Suprapubic skin (tissue), 4 donors: Measurements from ENCODE around the gene DNASE1. TPM values are rescaled to one million over a fixed set of nuclear protein-coding genes. Genes with fewer than 3 reads are reported as not detected.

Experiments used
- DNase-seq, 2 donors: peaks; one replicate each; pipeline ENCODE4 v3.0.0-alpha.2; 2019; ENCODE audit warnings: low spot score in 2 of 2
- H3K27ac ChIP-seq: fragments of 200-600 bp; sonication (generic); one replicate; pipeline ENCODE4 v1.5.1; 2019
- H3K27me3 ChIP-seq: fragments of 200-600 bp; sonication (generic); one replicate; pipeline ENCODE4 v1.5.1; 2019
- H3K36me3 ChIP-seq: fragments of 200-600 bp; sonication (generic); one replicate; pipeline ENCODE4 v1.5.1; 2019
- H3K4me1 ChIP-seq: fragments of 200-600 bp; sonication (generic); one replicate; pipeline ENCODE4 v1.5.1; 2019
- H3K4me3 ChIP-seq: fragments of 200-600 bp; sonication (generic); one replicate; pipeline ENCODE4 v1.5.1; 2019; ENCODE audit warnings: mild to moderate bottlenecking
- H3K9me3 ChIP-seq: fragments of 200-600 bp; sonication (generic); one replicate; pipeline ENCODE4 v1.5.1; 2019
- CTCF ChIP-seq, 2 donors: fragments of 200-600 bp in 1 of 2; fragments of 450-650 bp in 1 of 2; sonication (generic) in 1 of 2; IDR thresholded peaks; one replicate each; pipeline ENCODE4 v1.5.1; 2016 to 2019; ENCODE audit warnings: antibody characterized with exemption in 2 of 2, mild to moderate bottlenecking in 1 of 2, moderate library complexity in 1 of 2
- EP300 ChIP-seq: sonication (generic); formaldehyde crosslinking; IDR thresholded peaks from one replicate; pipeline ENCODE4 v1.6.1; 2017; ENCODE audit warnings: antibody characterized with exemption
- POLR2A ChIP-seq, 2 donors: fragments of 450-650 bp; IDR thresholded peaks; one replicate each; pipeline ENCODE4 v1.6.1; 2017; ENCODE audit warnings: antibody characterized with exemption in 2 of 2, mild to moderate bottlenecking in 2 of 2, moderate library complexity in 2 of 2
- POLR2AphosphoS5 ChIP-seq, 3 donors: sonication (generic); formaldehyde crosslinking; IDR thresholded peaks; one replicate each; pipeline ENCODE4 v1.6.1; 2017; ENCODE audit warnings: antibody characterized with exemption in 3 of 3
- WGBS: methylation state at CpG from one replicate; pipeline ENCODE4 v1.1.5; 2018; 5-methylcytosine and 5-hydroxymethylcytosine counted together
- total RNA-seq, 4 donors: library from RNA; depleted of rRNA; stranded (reverse); fragments of >200 nt; gene quantifications; one replicate each; pipeline ENCODE4 v1.1.0, GENCODE V29; 2016

Gene DNASE1
- total RNA-seq, 4 donors from 2014 or later = 11.0 to 32.7 (median 23.0) TPM

GRCh38 chr16:3656491-3657468, 2.3 kb downstream of the DNASE1 start:
- Histone ChIP-seq H3K36me3 (peaks cover 71% of the 10 kb centered on the region), H3K9me3 (no peaks in the 10 kb centered on the region), H3K4me3 (no peak overlapping the region), H3K27me3 (no peaks in the 10 kb centered on the region), H3K4me1 (no peaks in the 10 kb centered on the region), H3K27ac (no peak overlapping the region)
- TF ChIP-seq POLR2A (IDR thresholded peaks at IDR 0.05) = no peak
- no peak for TF ChIP-seq CTCF (IDR thresholded peaks at IDR 0.05)
- no peak for TF ChIP-seq EP300
- no peak for TF ChIP-seq POLR2AphosphoS5 (IDR thresholded peaks at IDR 0.05)
- WGBS = 88% methylated on average over 12 of the region's 42 CpGs
- DNase-seq = peak; percentile 55 to 70

GRCh38 chr16:3659251-3659650, 4.8 kb downstream of the DNASE1 start:
- WGBS = 73% methylated on average over 3 of the region's 3 CpGs
- Histone ChIP-seq H3K4me1 (no peaks in the 10 kb centered on the region), H3K27me3 (no peaks in the 10 kb centered on the region), H3K36me3 (peaks cover 88% of the 10 kb centered on the region), H3K9me3 (no peaks in the 10 kb centered on the region), H3K4me3 (no peak overlapping the region), H3K27ac (no peak overlapping the region)
- no peak for DNase-seq
- TF ChIP-seq POLR2A (IDR thresholded peaks at IDR 0.05) = no peak
- TF ChIP-seq CTCF (IDR thresholded peaks at IDR 0.05) = no peak
- TF ChIP-seq POLR2AphosphoS5 (IDR thresholded peaks at IDR 0.05) = no peak
- TF ChIP-seq EP300 = no peak

- no peak for TF ChIP-seq EP300
- TF ChIP-seq CTCF (IDR thresholded peaks at IDR 0.05) = no peak
- no peak for TF ChIP-seq POLR2AphosphoS5 (IDR thresholded peaks at IDR 0.05)
- TF ChIP-seq POLR2A (IDR thresholded peaks at IDR 0.05) = no peak
- no peaks in the 10 kb centered on the region for H3K27me3 ChIP-seq
- peaks cover 99% of the 10 kb centered on the region for H3K36me3 ChIP-seq
- no peaks in the 10 kb centered on the region for H3K4me1 ChIP-seq
- no peaks in the 10 kb centered on the region for H3K9me3 ChIP-seq
- DNase-seq = peak in 1 of 2 donors; percentile 19
- no peak overlapping the region for H3K4me3 ChIP-seq
- 88% methylated on average over 12 of the region's 12 CpGs for WGBS
- H3K27ac ChIP-seq = no peak overlapping the region
These were observed 6.8 kb downstream of the DNASE1 start for GRCh38 chr16:3661311-3661710.

GRCh38 chr16:3661922-3662321, 7.4 kb downstream of the DNASE1 start:
- no peaks in the 10 kb centered on the region for H3K9me3 ChIP-seq
- H3K4me3 ChIP-seq = no peak overlapping the region
- no peaks in the 10 kb centered on the region for H3K27me3 ChIP-seq
- TF ChIP-seq POLR2AphosphoS5 (IDR thresholded peaks at IDR 0.05) (no peak), CTCF (IDR thresholded peaks at IDR 0.05) (no peak), POLR2A (IDR thresholded peaks at IDR 0.05) (no peak), EP300 (no peak)
- 93% methylated on average over 10 of the region's 13 CpGs for WGBS
- H3K4me1 ChIP-seq = no peaks in the 10 kb centered on the region
- DNase-seq = no peak
- H3K27ac ChIP-seq = no peak overlapping the region
- peaks cover 93% of the 10 kb centered on the region for H3K36me3 ChIP-seq

GRCh38 chr16:3662601-3663000, 8.1 kb downstream of the DNASE1 start:
- 95% methylated on average over 7 of the region's 17 CpGs for WGBS
- H3K36me3 ChIP-seq = peaks cover 86% of the 10 kb centered on the region

More at GRCh38 chr16:3662601-3663000, 8.1 kb downstream of the DNASE1 start:
- Histone ChIP-seq H3K4me3 (no peak overlapping the region), H3K4me1 (no peaks in the 10 kb centered on the region), H3K27me3 (no peaks in the 10 kb centered on the region), H3K27ac (no peak overlapping the region), H3K9me3 (no peaks in the 10 kb centered on the region)
- TF ChIP-seq EP300 (no peak), POLR2AphosphoS5 (IDR thresholded peaks at IDR 0.05) (no peak), CTCF (IDR thresholded peaks at IDR 0.05) (no peak), POLR2A (IDR thresholded peaks at IDR 0.05) (no peak)
- no peak for DNase-seq
